GM10847 (cell line): ENCODE data around the gene MCEMP1.

Experiments used
- POLR2A ChIP-seq: IDR thresholded peaks from 2 replicates; pipeline ENCODE4 v1.6.1; 2011; ENCODE audit not compliant: insufficient read length; ENCODE audit errors: extremely low read depth

MCEMP1 gene

GRCh38 chr19:7640803-7641202 is 36.1 kb upstream of the MCEMP1 start:
- no peak for TF ChIP-seq POLR2A

DNA sequence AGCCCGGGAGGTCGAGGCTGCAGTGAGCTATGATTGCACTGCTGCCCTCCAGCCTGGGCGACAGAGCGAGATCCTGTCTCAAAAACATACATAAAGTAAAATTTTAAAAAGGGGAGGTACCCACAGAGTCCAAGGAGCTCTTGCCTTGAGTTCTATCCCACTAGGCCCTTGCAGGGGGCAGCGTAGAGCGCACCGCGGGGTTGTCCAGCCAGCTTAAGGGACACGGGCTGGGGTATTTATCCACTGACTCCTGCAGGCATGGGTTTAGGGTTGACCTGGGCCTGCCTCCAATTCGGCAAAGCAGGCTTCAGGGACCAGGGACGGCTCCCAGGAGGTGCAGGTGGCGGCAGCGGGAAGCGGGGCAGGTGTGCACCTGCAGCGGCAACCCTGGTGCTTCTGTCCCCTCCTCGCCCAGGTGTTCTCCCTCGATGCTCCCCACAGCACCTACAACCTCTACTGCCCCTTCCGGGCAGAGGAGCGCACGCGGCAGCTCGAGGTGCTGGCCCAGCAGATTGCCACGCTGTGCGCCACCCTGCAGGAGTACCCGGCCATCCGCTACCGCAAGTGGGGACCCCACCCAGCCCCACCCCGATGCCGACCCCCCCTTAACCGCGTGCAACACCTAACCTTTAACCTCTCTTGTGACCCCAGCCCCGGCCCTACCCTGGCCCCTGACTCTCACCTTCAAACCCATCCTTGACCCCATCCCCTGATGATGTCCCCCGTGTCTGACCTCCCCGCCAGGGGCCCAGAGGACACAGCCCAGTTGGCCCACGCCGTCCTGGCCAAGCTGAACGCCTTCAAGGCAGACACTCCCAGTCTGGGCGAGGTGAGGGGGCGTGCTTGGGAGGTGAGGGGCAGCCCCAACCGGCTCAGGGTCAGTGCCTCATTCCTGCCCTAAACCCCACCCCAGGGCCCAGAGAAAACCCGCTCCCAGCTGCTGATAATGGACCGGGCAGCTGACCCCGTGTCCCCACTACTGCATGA is 35.3 kb upstream of the MCEMP1 start:
- no peak for TF ChIP-seq POLR2A

GRCh38 chr19:7642295-7643030 is 34.4 kb upstream of the MCEMP1 start:
- no peak for TF ChIP-seq POLR2A

DNA sequence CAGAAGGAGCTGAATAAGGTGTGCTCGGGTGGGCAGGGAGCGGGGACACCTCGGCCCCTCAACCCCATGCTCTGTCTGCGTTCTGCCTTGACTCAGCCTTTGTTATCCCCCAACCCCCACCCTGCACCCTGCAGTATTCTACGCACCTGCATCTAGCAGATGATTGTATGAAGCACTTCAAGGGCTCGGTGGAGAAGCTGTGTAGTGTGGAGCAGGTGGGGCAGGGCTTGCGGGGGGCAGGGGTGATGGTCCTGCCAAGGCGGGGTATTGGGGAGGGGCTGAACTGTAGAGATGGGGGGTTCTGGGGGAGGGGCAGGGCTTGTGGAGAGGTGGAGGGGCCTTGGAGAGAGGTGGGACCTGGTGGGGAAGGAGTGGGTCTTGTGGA is 33.9 kb upstream of the MCEMP1 start:
- TF ChIP-seq POLR2A = no peak

- TF ChIP-seq POLR2A = no peak
These were observed 32.4 kb upstream of the MCEMP1 start for GRCh38 chr19:7644550-7644877.

- no peak for TF ChIP-seq POLR2A
These were observed 31.7 kb upstream of the MCEMP1 start for GRCh38 chr19:7645163-7645562.

DNA sequence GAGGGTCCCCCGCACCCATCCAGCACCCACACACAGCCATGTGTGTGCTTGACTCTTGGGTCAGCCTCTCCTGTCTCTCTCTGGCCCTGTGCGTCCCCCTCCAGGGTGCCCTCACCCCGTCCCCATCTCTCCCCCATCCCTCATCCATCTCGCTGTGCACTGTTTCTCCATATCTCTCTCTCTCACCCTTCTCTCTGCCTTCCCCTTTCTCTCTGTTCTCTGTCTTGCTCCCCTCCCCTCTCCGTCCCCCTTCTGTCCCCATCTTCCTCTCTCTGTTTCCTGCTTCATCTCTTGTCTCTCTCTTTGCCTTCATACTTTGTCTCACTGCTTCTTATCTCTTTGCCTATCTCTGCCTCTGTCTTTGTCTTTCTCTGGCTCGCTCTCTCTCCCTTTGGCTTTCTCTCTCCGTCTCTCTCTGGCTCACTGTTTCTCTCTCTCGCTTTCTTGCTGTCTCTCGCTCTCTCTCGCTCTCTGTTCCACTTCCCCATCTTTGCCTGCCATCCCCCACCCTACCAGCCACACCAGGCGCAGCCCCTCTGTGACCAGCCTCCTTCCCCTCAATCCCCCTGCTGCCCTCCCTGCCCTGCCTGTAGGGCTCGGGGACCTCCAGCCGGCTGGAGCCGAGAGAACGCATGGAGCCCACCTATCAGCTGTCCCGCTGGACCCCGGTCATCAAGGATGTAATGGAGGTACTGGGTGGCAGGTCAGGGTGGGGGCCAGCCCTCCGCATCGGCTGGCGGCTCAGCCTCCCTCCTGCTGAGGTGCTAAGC is 31.0 kb upstream of the MCEMP1 start:
- no peak for TF ChIP-seq POLR2A

DNA sequence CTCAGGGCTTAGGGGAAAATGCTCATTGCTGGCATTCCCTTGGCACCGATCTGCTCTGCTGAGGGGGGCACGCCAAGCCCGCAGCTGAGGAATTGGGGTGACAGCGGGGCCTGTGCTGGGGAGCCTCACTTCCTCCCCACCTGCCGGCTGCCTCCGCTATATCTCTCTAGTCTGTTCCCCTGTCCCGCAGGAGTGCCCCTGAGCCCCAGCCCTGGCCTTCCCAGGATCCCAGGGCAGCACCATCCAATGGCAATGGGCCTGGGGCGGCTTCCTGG is 30.5 kb upstream of the MCEMP1 start:
- TF ChIP-seq POLR2A = no peak

DNA sequence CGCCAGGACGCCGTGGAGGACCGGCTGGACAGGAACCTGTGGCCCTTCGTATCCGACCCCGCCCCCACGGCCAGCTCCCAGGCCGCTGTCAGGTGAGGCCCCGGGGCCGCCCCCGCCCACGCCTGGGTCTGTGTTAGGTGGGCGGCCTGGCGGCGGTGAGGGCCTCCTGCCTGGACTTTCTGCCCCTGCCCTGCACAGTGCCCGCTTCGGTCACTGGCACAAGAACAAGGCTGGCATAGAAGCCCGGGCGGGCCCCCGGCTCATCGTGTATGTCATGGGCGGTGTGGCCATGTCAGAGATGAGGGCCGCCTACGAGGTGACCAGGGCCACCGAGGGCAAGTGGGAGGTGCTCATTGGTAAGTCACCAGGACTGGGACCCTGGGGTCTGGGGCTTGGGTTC is 29.7 kb upstream of the MCEMP1 start:
- TF ChIP-seq POLR2A = no peak

- no peak for TF ChIP-seq POLR2A
These were observed 28.4 kb upstream of the MCEMP1 start for GRCh38 chr19:7648265-7649014.

DNA sequence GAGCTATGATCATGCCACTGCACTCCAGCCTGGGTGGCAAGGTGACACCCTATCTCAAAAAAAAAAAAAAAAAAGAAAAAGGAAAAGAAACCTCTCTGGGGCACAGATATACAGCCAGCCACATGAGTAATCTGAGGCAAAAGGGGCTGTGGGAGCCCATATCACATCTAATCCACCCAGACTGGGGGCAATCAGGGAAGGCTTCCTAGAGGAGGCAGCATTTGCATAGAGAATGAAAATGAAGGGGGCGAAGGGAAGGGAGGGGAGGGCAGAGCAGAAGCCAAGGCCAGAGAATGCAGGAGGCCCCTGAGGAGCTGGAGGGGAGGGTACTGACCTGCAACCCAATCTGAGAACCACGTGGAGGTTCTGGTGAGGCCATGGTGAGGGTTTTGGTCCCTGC is 26.7 kb upstream of the MCEMP1 start:
- no peak for TF ChIP-seq POLR2A

- no peak for TF ChIP-seq POLR2A
These were observed 24.7 kb upstream of the MCEMP1 start for GRCh38 chr19:7652061-7652641.

GRCh38 chr19:7654401-7654800 is 22.5 kb upstream of the MCEMP1 start:
- TF ChIP-seq POLR2A = no peak

- no peak for TF ChIP-seq POLR2A
These were observed 21.3 kb upstream of the MCEMP1 start for GRCh38 chr19:7655581-7655980.
